CD8-positive, alpha-beta memory T cell (primary cell): ENCODE results near the gene CARS1. TPM values are rescaled to one million over a fixed set of nuclear protein-coding genes. Genes with fewer than 3 reads are reported as not detected.
A peak's percentile ranks its signal among the peaks of the same experiment; 100 is the strongest.

Source experiments
- CTCF ChIA-PET: fragments of 350-600 bp; sonication (Branson Sonifier 250); formaldehyde crosslinking; loops from one replicate; lab custom pipeline; 2021; ENCODE audit warnings: antibody characterized with exemption; lab: Charles Lee
- POLR2A ChIA-PET: fragments of 350-600 bp; sonication (Branson Sonifier 250); formaldehyde crosslinking; loops from one replicate; lab custom pipeline; 2021; ENCODE audit warnings: antibody characterized with exemption; lab: Charles Lee
- DNase-seq, 5 donors: peaks; one replicate each; pipeline versions ENCODE4 v3.0.0 to v3.0.0-alpha.2; 2020 to 2022; ENCODE audit warnings: mixed read lengths in 1 of 5
- H3K27ac ChIP-seq: one replicate; pipeline ENCODE4 v1.7.0; 2013; ENCODE audit warnings: low read depth, mild to moderate bottlenecking, low read length, moderate library complexity
- H3K27me3 ChIP-seq: 2 replicates; pipeline ENCODE4 v1.7.0; 2013; ENCODE audit warnings: low read length, mild to moderate bottlenecking; ENCODE audit not compliant: insufficient read depth, poor library complexity, severe bottlenecking
- H3K36me3 ChIP-seq: 2 replicates; pipeline ENCODE4 v1.7.0; 2013; ENCODE audit warnings: mild to moderate bottlenecking, low read length, moderate library complexity; ENCODE audit not compliant: insufficient read depth
- H3K4me1 ChIP-seq: 2 replicates; pipeline ENCODE4 v1.7.0; 2013; ENCODE audit warnings: mild to moderate bottlenecking, low read length, moderate library complexity; ENCODE audit not compliant: insufficient read depth
- H3K4me3 ChIP-seq: 2 replicates; pipeline ENCODE4 v1.7.0; 2013; ENCODE audit warnings: mild to moderate bottlenecking, low read length
- H3K9me3 ChIP-seq: 2 replicates; pipeline ENCODE4 v1.7.0; 2013; ENCODE audit warnings: mild to moderate bottlenecking, low read length
- H3K27ac Mint-ChIP-seq, 8 donors: one replicate each; pipeline ENCODE4 v1.8.0; 2020 to 2021; ENCODE audit warnings: mixed read lengths in 8 of 8, mild to moderate bottlenecking in 6 of 8, inconsistent platforms in 3 of 8, moderate library complexity in 3 of 8
- H3K27me3 Mint-ChIP-seq, 2 donors: one replicate each; pipeline ENCODE4 v1.8.0; 2020 to 2021; ENCODE audit warnings: mixed read lengths in 2 of 2, mild to moderate bottlenecking in 1 of 2, moderate library complexity in 1 of 2
- H3K36me3 Mint-ChIP-seq, 3 donors: one replicate each; pipeline ENCODE4 v1.8.0; 2020 to 2021; ENCODE audit warnings: mixed read lengths in 3 of 3, inconsistent platforms in 1 of 3, mild to moderate bottlenecking in 1 of 3
- H3K4me1 Mint-ChIP-seq, 3 donors: one replicate each; pipeline ENCODE4 v1.8.0; 2020 to 2021; ENCODE audit warnings: mixed read lengths in 3 of 3, inconsistent platforms in 1 of 3, mild to moderate bottlenecking in 1 of 3
- H3K4me3 Mint-ChIP-seq, 7 donors: one replicate each; pipeline ENCODE4 v1.8.0; 2020 to 2021; ENCODE audit warnings: mixed read lengths in 7 of 7, mild to moderate bottlenecking in 6 of 7, moderate library complexity in 4 of 7, inconsistent platforms in 2 of 7
- H3K9me3 Mint-ChIP-seq, 5 donors: one replicate each; pipeline ENCODE4 v1.8.0; 2020 to 2022; ENCODE audit warnings: mixed read lengths in 5 of 5, mild to moderate bottlenecking in 3 of 5, moderate library complexity in 2 of 5, inconsistent platforms in 1 of 5
- polyA plus RNA-seq: library from polyadenylated mRNA; unstranded; fragments of 300-500 nt; fragmentation: Illumina TruSeq; gene quantifications from one replicate; pipeline ENCODE4 v1.2.3, GENCODE V29; 2021
- total RNA-seq, 2 experiments: library from RNA; stranded (reverse); gene quantifications; one replicate each; pipeline ENCODE4 v1.2.3, GENCODE V29; 2021

The CARS1 gene
- total and polyA plus RNA-seq, 3 experiments from 2014 or later: 43.4 to 83.3 (median 81.2) TPM

GRCh38 chr11:3006505-3007260, 50.5 kb downstream of the CARS1 start:
- no peaks in the 10 kb centered on the region for H3K27me3 ChIP-seq
- ChIA-PET POLR2A (interaction anchor here (1.1 to 2.1 kb wide), 3 partner anchors 15 to 19 kb away, joined by 6 to 13 read pairs (median 7); partner anchors contain the start of gene NAP1L4), CTCF (interaction anchor here (1.2 to 1.8 kb wide), 5 partner anchors 8 to 77 kb away, joined by 3 to 7 read pairs (median 6); partner anchors contain the start of gene PHLDA2)
- H3K36me3 Mint-ChIP-seq: peaks cover 4 to 78% (median 19%) of the 10 kb centered on the region in 3 donors
- peaks cover 16% of the 10 kb centered on the region for H3K36me3 ChIP-seq
- no peak overlapping the region for H3K27ac ChIP-seq
- H3K27me3 Mint-ChIP-seq: no peaks in the 10 kb centered on the region
- H3K4me1 Mint-ChIP-seq: peaks cover 0 to 72% (median 36%) of the 10 kb centered on the region in 3 donors
- no peak overlapping the region for H3K4me3 ChIP-seq
- H3K9me3 Mint-ChIP-seq: no peaks in the 10 kb centered on the region
- H3K4me3 Mint-ChIP-seq: peak overlapping the region; percentile 28 to 85 (median 80)
- H3K9me3 ChIP-seq: no peaks in the 10 kb centered on the region
- peak in 3 of 5 donors; percentile 9 to 81 (median 74) for DNase-seq
- peak overlapping the region in 2 of 8 donors; percentile 66 to 74 for H3K27ac Mint-ChIP-seq
- H3K4me1 ChIP-seq: no peaks in the 10 kb centered on the region

- H3K36me3 Mint-ChIP-seq: peaks cover 4 to 79% (median 24%) of the 10 kb centered on the region in 3 donors
- Histone ChIP-seq H3K27me3 (no peaks in the 10 kb centered on the region), H3K36me3 (peaks cover 20% of the 10 kb centered on the region), H3K4me3 (no peak overlapping the region), H3K4me1 (no peaks in the 10 kb centered on the region), H3K9me3 (no peaks in the 10 kb centered on the region), H3K27ac (no peak overlapping the region)
- H3K9me3 Mint-ChIP-seq: no peaks in the 10 kb centered on the region
- H3K27ac Mint-ChIP-seq: peak overlapping the region in 1 of 8 donors; percentile 68
- CTCF ChIA-PET: interaction anchor here (1.5 kb wide), 1 partner anchor 114 kb away, joined by 3 read pairs; no protein-coding TSS in a partner anchor
- no peak for DNase-seq
- no peaks in the 10 kb centered on the region for H3K27me3 Mint-ChIP-seq
- POLR2A ChIA-PET: no interaction called here
- peaks cover 0 to 57% (median 27%) of the 10 kb centered on the region in 3 donors for H3K4me1 Mint-ChIP-seq
- no peak overlapping the region for H3K4me3 Mint-ChIP-seq
Measured at GRCh38 chr11:3004481-3004880, 52.7 kb downstream of the CARS1 start.

- no peaks in the 10 kb centered on the region for H3K4me1 ChIP-seq
- no peak for DNase-seq
- Mint-ChIP-seq H3K4me1 (peaks cover 0 to 48% (median 22%) of the 10 kb centered on the region in 3 donors), H3K27me3 (no peaks in the 10 kb centered on the region), H3K9me3 (no peaks in the 10 kb centered on the region), H3K36me3 (peaks cover 4 to 77% (median 20%) of the 10 kb centered on the region in 3 donors), H3K27ac (peak overlapping the region in 3 of 8 donors; percentile 54 to 68 (median 54)), H3K4me3 (no peak overlapping the region)
- H3K27me3 ChIP-seq: no peaks in the 10 kb centered on the region
- no peaks in the 10 kb centered on the region for H3K9me3 ChIP-seq
- ChIA-PET CTCF (interaction anchor here (0.7 to 1.5 kb wide), 3 partner anchors 9 to 113 kb away, joined by 3 to 5 read pairs (median 3); no protein-coding TSS in a partner anchor), POLR2A (interaction anchor here (0.6 to 1.7 kb wide), 3 partner anchors 9 to 11 kb away, joined by 3 to 6 read pairs (median 4); partner anchors contain the start of gene NAP1L4)
- peaks cover 20% of the 10 kb centered on the region for H3K36me3 ChIP-seq
- H3K27ac ChIP-seq: no peak overlapping the region
- H3K4me3 ChIP-seq: no peak overlapping the region
Measured at GRCh38 chr11:3003396-3004231, 53.6 kb downstream of the CARS1 start.

GRCh38 chr11:3002871-3003270, 54.4 kb downstream of the CARS1 start:
- no peak for DNase-seq
- no peaks in the 10 kb centered on the region for H3K4me1 ChIP-seq
- Mint-ChIP-seq H3K27ac (peak overlapping the region in 3 of 8 donors; percentile 19 to 54 (median 51)), H3K4me3 (no peak overlapping the region), H3K36me3 (peaks cover 4 to 73% (median 20%) of the 10 kb centered on the region in 3 donors), H3K4me1 (peaks cover 0 to 43% (median 19%) of the 10 kb centered on the region in 3 donors), H3K27me3 (no peaks in the 10 kb centered on the region), H3K9me3 (no peaks in the 10 kb centered on the region)
- H3K9me3 ChIP-seq: no peaks in the 10 kb centered on the region
- H3K4me3 ChIP-seq: no peak overlapping the region
- H3K27me3 ChIP-seq: no peaks in the 10 kb centered on the region
- POLR2A ChIA-PET: interaction anchor here (1.1 to 1.7 kb wide), 2 partner anchors 11 to 12 kb away, joined by 3 to 6 read pairs; partner anchors contain the start of gene NAP1L4
- no peak overlapping the region for H3K27ac ChIP-seq
- H3K36me3 ChIP-seq: peaks cover 20% of the 10 kb centered on the region
- CTCF ChIA-PET: interaction anchor here (0.7 to 1.5 kb wide), 3 partner anchors 8 to 112 kb away, joined by 3 to 5 read pairs (median 3); no protein-coding TSS in a partner anchor

DNA sequence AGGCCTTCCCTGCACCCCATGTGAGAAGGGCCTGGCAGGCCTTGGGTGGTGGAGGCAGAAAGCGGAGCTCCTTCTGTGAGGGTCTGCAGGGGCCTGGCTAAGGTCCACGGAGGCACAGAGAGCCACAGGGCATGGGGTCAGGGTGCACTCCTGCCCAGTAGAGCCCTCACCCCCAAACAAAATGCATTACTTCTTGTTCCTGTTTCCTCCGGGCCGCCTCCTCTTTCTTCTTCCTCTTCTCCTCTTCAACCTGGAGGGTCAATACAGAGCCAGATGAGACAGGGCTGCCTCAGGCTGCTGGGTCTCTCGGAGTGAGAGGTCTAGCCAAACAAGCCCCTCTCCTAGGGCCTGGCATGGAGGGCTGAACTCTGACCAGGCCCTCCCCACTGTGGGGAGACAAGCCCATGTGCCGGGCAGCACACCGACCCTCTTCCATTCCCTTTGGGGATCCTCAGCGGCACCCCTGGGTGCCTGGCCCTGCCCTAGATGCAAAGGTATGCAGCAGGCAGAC, 54.8 kb downstream of the CARS1 start:
- Histone ChIP-seq H3K4me1 (no peaks in the 10 kb centered on the region), H3K9me3 (no peaks in the 10 kb centered on the region), H3K27me3 (no peaks in the 10 kb centered on the region), H3K36me3 (peaks cover 20% of the 10 kb centered on the region), H3K4me3 (no peak overlapping the region), H3K27ac (no peak overlapping the region)
- Mint-ChIP-seq H3K9me3 (no peaks in the 10 kb centered on the region), H3K27me3 (no peaks in the 10 kb centered on the region), H3K36me3 (peaks cover 4 to 69% (median 20%) of the 10 kb centered on the region in 3 donors), H3K4me3 (no peak overlapping the region), H3K4me1 (peaks cover 0 to 38% (median 14%) of the 10 kb centered on the region in 3 donors), H3K27ac (peak overlapping the region in 1 of 8 donors; percentile 54)
- CTCF ChIA-PET: interaction anchor here (1.8 kb wide), 1 partner anchor 11 kb away, joined by 5 read pairs; the partner anchor contains the start of gene NAP1L4
- POLR2A ChIA-PET: interaction anchor here (1.7 kb wide), 1 partner anchor 10 kb away, joined by 6 read pairs; the partner anchor contains the start of gene NAP1L4
- no peak for DNase-seq

GRCh38 chr11:3001496-3001895, 55.7 kb downstream of the CARS1 start:
- peaks cover 20% of the 10 kb centered on the region for H3K36me3 ChIP-seq
- no peaks in the 10 kb centered on the region for H3K9me3 Mint-ChIP-seq

More at GRCh38 chr11:3001496-3001895, 55.7 kb downstream of the CARS1 start:
- H3K9me3 ChIP-seq: no peaks in the 10 kb centered on the region
- Mint-ChIP-seq H3K4me3 (no peak overlapping the region), H3K27me3 (no peaks in the 10 kb centered on the region), H3K27ac (peak overlapping the region in 1 of 8 donors; percentile 29), H3K36me3 (peaks cover 4 to 66% (median 20%) of the 10 kb centered on the region in 3 donors), H3K4me1 (peaks cover 0 to 29% (median 6%) of the 10 kb centered on the region in 3 donors)
- ChIA-PET CTCF (interaction anchor here (1.0 to 1.8 kb wide), 4 partner anchors 10 to 468 kb away, joined by 3 to 5 read pairs (median 4); partner anchors contain the start of gene NAP1L4), POLR2A (no interaction called here)
- H3K4me3 ChIP-seq: no peak overlapping the region
- no peak overlapping the region for H3K27ac ChIP-seq
- H3K27me3 ChIP-seq: no peaks in the 10 kb centered on the region
- no peak for DNase-seq
- H3K4me1 ChIP-seq: no peaks in the 10 kb centered on the region
